NCI-H524 treated with DMSO at 0.1 percent for 48 hours (cell line): ENCODE data around the gene SLC15A3.

ENCODE experiments used
- DNase-seq: peaks from one replicate; lab custom pipeline; 2025; lab: John Stamatoyannopoulos, UW

Gene SLC15A3

GRCh38 chr11:60889869-60890311 is 62.1 kb downstream of the SLC15A3 start:
- no peak for DNase-seq

- peak; percentile 35 for DNase-seq
Measured at GRCh38 chr11:60887556-60887955, 64.4 kb downstream of the SLC15A3 start.
